CD4-positive, alpha-beta T cell treated with Interleukin-1 beta for 1 hour (primary cell): ENCODE measurements around the gene C1QB.
"Not testable (repeated sequence)": the region's sequence is repeated elsewhere in the genome, so short reads cannot be mapped to it uniquely, and the experiment has no call there.

Source experiments
- DNase-seq, 2 donors: peaks; one replicate each; pipeline ENCODE4 v3.0.0-alpha.2; 2020 to 2022

Gene C1QB

GRCh38 chr1:22702296-22703085 lies 49.5 kb downstream of the C1QB start:
- DNase-seq = no peak

GRCh38 chr1:22704440-22705067 lies 51.5 kb downstream of the C1QB start:
- DNase-seq = peak; percentile 63 to 73

- DNase-seq = no peak
Measured at GRCh38 chr1:22705586-22705985, 52.5 kb downstream of the C1QB start.

GRCh38 chr1:22706100-22706499 lies 53.1 kb downstream of the C1QB start:
- not testable (repeated sequence) for DNase-seq

- DNase-seq = no peak
Measured at GRCh38 chr1:22708777-22709176, 55.7 kb downstream of the C1QB start.

GRCh38 chr1:22709227-22709626 lies 56.2 kb downstream of the C1QB start:
- no peak for DNase-seq

GRCh38 chr1:22709891-22710700 lies 57.1 kb downstream of the C1QB start:
- peak; percentile 11 to 27 for DNase-seq

GRCh38 chr1:22710701-22711049 lies 57.6 kb downstream of the C1QB start, which contains the start of gene EPHB2:
Gene EPHB2, plus strand, starts transcription at chr1:22710839. Its CDS starts 144 bp downstream, at chr1:22710983.
- DNase-seq = peak; percentile 6 to 19

- no peak for DNase-seq
Measured at GRCh38 chr1:22711071-22711470, 58.0 kb downstream of the C1QB start.
